ENCODE results near the gene ZNF701.
"Not testable (repeated sequence)": the region's sequence is repeated elsewhere in the genome, so short reads cannot be mapped to it uniquely, and the experiment has no call there.

The ZNF701 gene

DNA sequence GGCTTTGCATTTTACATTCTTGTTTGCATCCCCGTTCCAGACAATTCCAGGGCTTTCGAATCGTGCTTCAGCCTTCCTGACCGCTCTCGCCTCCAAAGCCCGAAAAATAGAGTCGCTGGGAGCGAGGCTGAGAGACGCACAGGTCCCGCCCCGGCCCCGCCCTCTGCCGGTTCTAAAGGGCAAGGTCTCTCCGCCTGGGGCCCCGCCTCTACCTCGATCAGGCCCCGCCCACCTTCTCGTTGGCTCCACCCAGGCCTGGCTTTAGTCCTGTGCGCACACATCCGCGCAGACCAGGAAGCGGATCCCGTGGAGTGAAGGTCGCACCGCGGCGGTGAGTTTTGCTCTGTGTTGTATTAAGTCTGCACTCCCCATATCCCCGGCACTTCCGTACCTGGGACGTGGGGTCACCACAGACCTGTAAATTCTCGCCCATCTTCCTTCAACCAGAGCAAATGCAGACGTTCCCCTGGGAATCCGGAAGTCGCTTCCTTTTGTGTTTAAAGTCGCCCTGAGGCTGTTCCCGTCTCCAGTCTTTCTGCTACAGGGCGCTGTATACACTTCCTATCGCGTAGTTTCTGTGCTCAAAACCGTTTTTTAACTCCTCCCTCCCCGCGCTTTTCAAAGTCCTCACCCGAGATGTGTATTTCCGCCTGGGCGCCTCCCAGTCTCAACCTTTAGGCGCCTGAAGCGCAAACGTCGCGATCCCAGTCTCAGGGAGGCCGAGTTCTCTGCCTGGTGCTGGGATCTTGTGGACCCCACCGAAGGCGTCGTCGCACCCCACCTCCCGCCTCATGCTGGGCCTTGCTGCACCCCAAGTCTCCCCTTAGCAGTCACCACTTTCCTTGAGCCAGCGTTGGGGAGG is at the start of gene ZNF701:
ZNF701 (plus strand) TSS at position 288 of the 862 bp plus-strand sequence. CDS start 3,861 bp downstream, outside the sequence.
- peak; percentile 69 to 81 for DNase-seq

DNA sequence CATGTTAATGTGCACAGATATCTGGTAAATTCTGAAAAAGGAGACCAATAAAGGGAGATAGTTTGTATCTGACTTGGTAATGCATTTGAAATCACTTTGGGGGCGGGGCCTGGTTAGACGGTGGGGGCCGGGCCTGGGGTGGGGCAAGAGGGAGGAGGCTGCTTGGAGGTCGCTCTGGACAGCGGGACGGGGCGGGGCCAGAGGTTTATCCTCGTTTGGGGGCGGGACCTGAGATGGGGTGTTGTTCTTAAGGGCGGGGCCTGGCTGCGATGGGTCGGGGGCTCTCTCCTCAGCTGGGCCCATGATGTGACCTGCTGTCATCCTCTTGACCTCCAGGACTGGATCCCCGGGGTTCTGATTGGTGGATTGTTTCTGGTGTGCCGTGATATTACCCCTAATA is 47.5 kb upstream of the ZNF701 start:
- DNase-seq: no peak

DNA sequence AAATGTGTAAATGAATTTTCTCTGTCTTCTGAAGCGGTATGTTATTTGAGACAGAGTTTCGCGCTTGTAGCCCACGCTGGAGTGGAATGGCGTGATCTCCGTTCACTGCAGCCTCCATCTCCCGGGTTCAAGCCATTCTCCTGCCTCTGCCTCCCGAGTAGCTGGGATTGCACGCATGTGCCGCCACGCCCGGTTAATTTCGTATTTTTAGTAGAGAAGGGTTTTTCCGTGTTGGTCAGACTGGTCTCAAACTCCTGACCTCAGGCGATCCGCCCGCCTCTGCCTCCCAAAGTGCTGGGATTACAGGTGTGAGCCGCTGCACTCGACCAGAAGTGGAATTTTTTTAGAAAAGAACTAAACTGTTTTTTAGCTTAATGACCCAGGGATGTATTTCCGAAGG is 46.0 kb upstream of the ZNF701 start:
- no peak for DNase-seq

DNA sequence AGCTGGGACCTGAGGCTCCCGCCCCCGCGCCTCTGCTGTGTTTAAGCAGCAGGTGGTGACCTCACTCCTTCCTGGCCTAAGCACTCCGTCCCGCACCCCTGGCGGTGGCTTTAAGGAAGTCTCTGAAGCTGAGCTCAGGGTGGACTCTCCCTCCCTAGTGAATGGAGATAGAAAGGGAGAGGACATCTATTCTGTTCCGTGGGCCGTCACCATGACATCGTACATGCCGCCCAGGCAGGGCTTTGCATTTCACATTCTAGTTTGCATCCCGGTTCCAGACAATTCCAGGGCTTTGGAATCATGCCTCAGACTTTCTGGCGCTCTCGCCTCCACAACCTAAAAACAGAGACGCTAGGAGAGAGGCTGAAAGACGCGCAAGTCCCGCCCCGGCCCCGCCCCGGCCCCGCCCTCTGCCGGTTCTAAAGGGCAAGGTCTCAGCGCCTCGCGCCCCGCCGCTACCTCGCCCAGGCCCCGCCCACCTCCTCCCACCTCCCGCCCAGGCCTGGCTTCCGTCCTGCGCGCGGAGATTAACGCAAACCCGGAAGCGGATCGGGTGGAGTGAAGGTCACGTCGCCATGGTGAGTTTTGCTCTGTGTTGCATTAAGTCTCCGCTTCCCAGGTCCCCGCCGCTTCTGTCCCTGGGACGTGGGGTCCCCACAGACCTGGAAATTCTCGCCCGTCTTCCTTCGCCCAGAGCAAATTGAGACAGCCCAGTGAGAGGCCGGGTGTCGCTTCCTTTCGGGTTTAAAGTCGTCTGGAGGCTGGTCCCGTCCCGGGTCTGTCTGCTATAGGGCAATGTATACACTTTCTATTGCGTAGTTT is 42.7 kb upstream of the ZNF701 start, which contains the start of gene ZNF808:
ZNF808 (plus strand) TSS at position 535 of the 822 bp plus-strand sequence. CDS start 15,617 bp downstream, outside the sequence.
- DNase-seq: peak; percentile 75 to 87

DNA sequence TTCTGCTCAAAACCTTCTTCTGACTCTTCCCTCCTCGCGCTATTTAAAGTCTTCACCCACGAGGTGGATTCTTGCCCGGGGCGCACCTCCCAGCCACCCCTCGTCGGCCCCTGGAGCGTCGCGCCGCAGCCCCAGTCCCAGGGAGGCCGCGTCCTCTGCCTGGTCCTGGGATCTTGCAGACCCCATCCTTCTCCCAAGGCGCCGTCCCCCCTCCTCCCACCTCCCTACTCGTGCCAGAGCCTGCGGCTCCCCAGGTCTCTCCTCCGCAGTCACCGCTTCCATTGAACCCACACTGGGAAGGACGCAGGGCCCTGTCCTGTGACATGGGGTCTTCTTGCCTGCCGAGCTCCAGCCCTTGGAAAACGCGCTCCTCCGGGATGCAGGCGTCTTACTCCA is 42.1 kb upstream of the ZNF701 start:
- no peak for DNase-seq

DNA sequence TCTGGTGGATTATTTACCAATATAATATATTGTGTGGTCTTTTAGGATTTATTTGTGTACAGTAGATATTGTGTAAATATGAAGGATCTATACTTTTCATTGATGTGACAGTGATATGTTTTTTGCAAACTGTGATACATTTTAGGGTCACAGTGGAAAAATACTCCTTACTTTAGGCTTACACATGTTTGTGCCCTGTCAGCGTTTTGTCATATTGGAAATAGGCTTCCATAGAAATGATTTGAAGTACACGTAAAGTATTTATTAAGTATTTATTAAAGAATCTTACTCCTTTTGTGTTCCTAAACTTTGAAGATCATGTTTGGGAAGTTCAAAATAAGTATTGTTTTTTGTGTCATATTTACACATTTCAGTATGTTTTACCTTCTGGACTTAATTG is 37.6 kb upstream of the ZNF701 start:
- DNase-seq: no peak

DNA sequence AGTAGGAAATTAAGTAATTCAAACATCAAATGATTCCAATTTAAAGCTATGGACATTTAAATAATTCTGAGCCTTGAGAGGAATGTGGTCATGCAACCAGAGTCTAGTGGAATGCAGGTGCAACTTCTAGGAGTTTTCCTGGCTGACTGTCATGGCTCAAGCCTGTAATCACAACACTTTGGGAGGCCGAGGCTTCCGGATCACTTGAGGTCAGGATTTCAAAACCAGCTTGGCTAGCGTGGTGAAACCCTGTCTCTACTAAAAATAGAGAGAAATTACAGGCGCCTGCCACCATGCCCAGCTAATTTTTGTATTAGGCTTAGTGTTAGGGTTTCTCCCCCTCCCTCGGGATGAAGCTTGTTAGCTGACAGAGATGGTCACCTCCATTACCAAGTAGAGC is 36.2 kb upstream of the ZNF701 start:
- DNase-seq: no peak

DNA sequence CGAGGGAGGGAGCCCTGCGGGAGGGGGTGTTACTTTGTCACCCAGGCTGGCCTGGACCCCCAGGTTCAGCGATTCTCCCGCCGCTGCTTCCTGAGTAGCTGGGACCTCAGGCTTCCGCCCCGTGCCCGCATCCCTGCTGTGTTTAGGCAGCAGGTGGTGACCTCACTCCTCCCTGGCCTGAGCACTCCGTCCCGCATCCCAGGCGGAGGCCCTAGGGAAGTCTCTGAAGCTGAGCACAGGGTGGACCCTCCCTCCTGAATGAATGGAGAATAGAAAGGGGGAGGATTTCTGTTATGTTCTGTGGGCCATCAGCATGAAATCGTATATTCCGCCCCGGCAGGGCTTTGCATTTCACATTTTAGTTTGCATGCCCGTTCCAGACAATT is 34.7 kb upstream of the ZNF701 start:
- DNase-seq: not testable (repeated sequence)

DNA sequence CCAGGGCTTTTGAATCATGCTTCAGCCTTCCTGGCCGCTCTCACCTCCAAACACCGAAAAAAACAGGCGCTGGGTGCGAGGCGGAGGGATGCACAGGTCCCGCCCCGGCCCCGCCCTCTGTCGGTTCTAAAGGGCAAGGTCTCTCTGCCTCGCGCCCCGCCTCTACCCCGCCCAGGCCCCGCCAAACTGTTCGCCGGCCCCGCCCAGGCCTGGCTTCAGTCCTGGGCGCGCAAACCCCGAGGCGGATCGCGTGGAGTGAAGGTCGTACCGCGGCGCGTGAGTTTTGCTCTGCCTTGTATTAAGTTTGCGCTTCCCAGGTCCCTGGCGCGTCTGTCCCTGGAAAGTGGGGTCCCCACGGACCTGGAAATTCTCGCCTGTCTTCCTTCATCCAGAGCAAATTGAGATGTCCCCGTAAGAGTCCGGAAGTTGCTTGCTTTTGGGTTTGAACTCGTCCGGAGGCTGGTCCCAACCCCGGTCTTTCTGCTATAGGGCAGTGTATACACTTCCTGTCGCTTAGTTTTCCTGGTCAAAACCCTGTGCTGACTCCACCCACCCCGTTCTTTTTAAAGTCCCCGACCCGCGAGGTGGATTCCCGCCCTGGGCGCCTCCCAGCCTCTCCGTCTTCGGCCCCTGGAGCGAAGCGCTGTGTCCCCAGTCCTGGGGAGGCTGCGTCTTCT is 34.2 kb upstream of the ZNF701 start:
- DNase-seq: no peak

DNA sequence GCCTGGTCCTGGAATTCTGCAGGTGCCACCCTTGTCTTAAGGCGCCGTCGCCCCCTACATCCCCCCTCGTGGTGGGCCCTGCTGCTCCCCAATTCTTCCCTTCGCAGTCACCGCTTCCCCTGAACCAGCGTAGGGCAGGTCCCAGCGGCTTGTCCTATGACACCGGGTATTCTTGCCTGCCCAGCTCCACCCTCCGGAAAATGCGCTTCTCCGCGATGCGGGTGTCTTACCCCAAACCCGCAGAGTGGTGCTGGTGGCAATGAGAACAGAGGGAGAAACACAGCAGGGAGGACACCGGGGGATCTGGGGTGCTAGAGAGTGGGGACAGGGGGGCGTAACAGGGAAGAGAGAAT is 33.7 kb upstream of the ZNF701 start:
- no peak for DNase-seq

DNA sequence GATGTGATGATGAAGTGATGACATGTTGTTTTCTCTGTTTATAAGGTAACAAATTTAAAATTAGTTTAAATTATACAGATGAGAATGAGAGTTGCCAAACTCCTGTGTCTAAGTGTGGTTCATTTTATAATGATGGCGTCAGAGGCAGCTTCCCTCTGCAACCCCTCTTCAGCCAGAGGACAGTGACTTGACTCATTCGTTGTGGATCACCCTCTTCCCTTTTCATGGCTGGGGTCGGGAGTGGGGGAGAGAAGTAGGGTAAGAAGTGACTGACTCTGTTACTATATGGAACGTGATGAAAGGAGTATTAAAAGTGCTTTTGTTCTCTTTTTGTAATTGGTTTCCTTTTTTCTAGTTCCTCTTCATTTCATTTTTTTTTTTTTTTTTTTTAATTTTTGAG is 31.3 kb upstream of the ZNF701 start:
- DNase-seq: not testable (repeated sequence)

DNA sequence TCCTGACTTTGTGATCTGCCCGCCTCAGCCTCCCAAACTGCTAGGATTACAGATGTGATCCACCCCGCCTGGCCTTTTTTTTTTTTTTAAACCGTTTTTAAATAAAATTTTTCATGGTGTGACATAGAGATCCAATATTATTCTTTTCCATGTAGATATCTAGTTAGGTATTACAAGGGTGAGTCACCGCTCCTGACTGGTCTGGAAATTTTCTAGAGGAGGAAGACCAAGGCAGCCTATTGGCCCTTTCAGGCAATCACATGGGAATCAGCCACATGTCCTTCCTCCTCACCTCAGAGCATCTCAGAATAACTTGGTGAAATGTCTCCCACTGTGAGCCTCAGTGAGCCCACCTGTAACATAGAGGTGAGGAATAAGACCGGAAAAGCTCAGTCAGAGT is 28.9 kb upstream of the ZNF701 start:
- not testable (repeated sequence) for DNase-seq

DNA sequence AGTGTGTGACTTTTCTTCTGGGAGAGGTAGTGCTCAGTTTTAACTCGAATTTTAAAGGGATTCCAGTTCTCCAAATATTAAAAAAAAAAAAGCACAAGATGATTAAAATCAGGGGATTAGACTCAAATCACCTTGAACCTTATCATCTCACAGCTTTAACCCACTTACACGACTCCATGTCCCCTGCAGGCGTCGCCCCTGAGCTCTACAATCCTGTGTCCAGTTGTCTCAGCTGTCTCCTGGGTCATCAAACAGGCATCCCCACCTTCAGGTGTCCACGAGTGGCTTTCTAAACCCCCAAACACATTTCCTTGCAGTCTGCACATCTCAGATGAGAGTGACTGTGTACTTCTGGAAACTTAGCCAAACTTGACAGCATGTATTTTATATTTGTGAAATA is 28.5 kb upstream of the ZNF701 start:
- no peak for DNase-seq

DNA sequence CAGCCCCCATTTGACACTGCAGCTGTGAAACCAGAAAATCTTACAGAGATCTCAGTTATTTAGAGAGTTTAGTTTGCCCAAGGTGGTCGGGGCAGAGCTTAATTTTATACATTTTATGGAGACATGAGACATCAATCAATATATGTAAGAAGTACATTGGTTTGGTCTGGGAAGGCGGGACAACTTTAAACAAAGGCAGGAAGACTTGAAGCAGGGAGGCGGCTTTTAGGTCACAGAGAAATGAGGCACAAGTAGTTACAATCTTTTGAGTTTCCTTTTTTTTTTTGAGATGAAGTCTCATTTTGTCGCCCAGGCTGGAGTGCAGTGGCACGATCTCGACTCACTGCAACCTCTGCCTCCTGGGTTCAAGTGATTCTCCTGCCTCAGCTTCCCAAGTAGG is 27.5 kb upstream of the ZNF701 start:
- not testable (repeated sequence) for DNase-seq

DNA sequence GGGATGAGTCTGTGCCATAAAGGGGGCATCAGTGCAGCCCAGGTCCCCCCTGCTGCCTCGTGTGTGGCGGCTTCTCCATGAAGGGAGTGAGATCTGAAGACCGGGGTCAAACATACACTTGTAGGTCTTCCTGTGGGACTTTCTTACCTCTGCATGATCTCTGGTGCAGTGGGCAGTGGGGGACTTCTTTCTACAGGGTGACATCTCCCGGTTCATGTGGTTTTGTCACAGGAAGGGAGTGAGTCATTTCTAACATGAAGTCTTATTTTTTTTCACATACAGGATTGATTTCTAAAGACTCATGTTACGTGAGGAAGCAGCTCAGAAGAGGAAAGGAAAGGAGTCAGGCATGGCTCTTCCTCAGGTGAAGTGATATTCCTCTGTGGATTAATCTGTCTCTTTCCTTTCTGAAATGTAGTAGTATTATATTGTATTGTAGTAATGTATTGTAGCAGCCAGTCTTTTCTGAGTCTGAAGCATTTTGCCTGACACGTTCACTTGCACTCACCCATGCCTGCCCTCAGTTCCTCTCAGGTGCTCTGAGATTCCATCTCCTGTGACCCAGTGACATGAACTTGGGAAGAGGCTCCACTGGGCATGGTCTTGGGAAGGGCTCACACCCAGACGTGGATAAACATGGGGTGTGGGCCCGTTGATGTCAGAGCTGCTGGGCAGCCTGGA is 27.0 kb upstream of the ZNF701 start:
- no peak for DNase-seq

DNA sequence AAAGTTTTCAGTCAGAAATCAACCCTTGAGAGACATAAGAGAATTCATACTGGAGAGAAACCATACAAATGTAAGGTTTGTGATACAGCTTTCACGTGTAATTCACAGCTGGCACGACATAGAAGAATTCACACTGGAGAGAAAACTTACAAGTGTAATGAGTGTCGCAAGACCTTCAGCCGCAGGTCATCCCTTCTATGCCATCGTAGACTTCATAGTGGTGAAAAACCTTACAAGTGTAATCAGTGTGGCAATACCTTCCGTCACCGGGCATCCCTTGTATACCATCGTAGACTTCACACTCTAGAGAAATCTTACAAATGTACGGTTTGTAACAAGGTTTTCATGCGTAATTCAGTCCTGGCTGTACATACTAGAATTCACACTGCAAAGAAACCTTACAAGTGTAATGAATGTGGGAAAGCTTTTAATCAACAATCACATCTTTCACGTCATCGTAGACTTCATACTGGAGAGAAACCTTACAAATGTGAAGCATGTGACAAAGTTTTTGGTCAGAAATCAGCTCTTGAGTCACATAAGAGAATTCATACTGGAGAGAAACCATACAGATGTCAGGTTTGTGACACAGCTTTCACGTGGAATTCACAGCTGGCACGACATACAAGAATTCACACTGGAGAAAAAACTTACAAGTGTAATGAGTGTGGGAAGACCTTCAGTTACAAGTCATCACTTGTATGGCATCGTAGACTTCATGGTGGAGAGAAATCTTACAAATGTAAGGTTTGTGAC is 15.7 kb upstream of the ZNF701 start:
- DNase-seq: no peak

DNA sequence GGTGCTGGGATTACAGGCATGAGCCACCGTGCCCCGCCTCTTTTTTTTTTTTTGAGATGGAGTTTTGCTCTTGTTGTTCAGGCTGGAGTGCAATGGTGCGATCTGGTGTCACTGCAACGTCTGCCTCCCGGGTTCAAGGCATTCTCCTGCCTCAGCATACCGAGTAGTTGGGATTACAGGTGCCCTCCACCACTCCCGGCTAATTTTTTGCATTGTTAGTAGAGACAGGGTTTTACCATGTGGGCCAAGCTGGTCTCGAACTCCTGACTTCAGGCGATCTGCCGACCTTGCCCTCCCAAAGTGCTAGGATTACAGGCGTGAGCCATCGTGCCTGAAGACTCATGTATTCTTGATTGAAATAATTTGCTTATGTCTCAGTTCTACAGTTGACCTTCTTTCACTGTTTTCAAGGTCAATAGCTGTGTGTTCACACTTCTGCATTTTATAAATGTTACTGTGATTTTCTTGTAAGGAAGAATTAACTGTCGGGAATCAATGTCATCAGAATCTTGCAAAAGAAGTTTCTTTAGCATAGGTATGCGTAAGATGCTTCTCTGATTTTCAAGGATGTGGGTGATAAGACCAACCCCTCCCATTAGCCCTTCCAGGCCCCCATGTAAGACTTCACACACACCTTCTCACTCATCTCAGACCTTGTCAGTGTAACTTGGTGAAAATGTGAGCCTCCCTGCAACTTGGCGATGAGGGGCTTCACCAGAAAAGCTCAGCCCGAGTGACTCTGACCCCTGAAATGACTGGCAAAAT is 12.7 kb upstream of the ZNF701 start:
- DNase-seq: no peak

DNA sequence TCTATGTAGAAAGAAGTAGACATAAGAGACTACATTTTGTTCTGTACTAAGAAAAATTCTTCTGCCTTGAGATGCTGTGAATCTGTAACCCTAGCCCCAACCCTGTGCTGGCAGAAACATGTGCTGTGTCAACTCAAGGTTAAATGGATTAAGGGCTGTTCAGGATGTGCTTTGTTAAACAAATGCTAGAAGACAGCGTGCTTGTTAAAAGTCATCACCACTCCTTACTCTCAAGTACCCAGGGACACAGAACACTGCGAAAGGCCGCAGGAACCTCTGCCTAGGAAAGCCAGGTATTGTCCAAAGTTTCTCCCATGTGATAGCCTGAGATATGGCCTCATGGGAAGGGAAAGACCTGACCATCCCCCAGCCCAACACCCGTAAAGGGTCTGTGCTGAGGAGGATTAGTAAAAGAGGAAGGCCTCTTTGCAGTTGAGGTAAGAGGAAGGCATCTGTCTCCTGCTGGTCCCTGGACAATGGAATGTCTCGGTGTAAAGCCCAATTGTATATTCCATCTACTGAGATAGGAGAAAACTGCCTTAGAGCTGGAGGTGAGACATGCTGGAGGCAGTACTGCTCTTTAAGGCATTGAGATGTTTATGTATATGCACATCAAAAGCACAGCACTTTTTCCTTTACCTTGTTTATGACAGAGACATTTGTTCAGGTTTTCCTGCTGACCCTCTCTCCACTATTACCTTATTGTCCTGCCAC is 11.2 kb upstream of the ZNF701 start:
- DNase-seq: not testable (repeated sequence)

DNA sequence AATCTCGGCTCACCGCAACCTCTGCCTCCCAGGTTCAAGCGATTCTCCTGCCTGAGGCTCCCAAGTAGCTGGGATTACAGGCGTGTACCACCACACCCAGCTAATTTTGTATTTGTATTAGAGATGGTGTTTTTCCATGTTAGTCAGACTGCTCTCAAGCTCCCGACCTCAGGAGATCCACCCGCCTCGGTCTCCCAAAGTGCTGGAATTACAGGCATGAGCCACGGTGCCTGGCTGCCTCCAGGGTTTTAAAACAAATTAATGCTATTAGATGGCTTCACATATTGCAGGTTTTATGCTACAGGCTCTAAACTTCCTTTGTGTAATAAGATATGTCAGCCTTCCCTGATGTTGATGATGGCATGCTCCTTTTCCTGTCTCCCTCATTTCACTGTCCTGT is 8.5 kb upstream of the ZNF701 start:
- DNase-seq: not testable (repeated sequence)

DNA sequence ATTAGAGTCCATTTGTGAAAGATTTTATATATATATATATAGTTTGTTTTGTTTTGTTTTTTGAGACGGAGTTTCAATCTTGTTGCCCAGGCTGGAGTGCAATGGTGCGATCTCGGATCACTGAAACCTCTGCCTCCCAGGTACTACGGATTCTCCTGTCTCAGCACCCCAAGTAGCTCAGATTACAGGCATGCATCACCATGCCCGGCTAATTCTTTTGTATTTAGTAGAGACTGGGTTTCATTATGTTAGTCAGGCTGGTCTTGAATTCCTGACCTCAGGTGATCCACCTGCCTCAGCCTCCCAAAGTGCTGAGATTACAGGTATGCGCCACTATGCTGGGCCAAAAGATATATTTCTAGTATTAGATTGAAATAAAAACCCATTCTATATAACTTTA is 4.0 kb upstream of the ZNF701 start:
- no peak for DNase-seq

DNA sequence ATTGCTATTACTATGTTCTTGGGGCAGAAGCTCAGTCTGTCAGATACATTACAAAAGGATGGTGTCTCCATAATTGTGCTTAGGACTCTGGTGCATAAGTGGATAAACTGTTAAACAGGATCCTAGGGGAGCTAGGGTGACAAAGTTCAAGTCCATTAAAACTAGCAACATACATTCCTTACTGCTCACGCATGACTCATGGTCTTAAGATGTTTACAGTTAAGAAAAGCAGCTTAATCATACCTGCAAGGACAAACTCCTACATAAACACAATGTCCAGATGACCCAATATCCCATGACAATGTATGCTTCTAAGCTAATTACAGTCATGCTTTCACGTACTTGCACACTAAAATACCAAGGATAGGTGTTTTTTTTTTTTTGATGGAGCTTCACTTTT is 3.5 kb upstream of the ZNF701 start:
- no peak for DNase-seq
